Anterior cingulate cortex (tissue), 58 donors: ENCODE measurements around the gene UTF1.
"Not testable (repeated sequence)": the region's sequence is repeated elsewhere in the genome, so short reads cannot be mapped to it uniquely, and the experiment has no call there.

Source experiments
- DNase-seq, 58 donors: peaks; one replicate each; lab custom pipeline; 2025; lab: John Stamatoyannopoulos, UW

UTF1 gene

GRCh38 chr10:133207627-133208026 is 22.4 kb upstream of the UTF1 start:
- DNase-seq: no peak

GRCh38 chr10:133208466-133208865 is 21.6 kb upstream of the UTF1 start:
- no peak for DNase-seq

- no peak for DNase-seq
Observed at GRCh38 chr10:133209117-133209516, 20.9 kb upstream of the UTF1 start.

- no peak for DNase-seq
Observed at GRCh38 chr10:133209641-133210040, 20.4 kb upstream of the UTF1 start.

DNA sequence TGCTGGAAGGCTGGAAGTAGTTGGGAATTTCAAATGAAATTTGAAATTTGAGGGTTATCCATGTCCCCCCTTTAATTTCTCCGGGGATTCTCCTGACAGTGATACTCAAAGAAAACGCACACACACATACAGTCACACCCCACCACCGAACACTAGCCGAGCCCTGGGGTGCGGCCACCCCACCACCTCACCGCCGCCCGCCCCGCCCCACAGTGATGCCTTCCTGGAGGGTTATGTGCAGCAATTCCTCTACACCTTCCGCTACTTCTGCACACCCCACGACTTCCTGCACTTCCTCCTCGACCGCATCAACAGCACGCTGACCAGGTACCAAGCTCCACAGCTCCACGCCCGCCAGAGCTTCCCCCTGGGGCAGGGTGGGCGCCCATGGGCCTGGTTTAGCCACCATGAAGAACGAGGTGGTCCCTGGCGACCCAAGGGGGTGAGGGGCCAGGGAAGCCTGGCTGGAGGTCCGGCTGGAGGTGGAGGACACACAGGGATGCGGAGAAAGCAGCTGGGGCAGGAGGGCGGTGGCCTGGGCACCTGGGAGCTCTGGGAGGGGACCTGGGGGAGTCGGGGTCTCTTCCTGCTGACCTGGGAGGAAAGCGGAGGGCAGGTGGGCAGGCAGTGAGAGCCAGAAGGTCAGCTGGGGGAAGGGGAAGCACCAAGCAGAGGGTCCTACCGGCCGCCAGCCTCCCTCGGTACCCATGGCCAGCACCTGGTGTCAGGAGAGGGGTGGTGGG is 19.4 kb upstream of the UTF1 start:
- DNase-seq: no peak

DNA sequence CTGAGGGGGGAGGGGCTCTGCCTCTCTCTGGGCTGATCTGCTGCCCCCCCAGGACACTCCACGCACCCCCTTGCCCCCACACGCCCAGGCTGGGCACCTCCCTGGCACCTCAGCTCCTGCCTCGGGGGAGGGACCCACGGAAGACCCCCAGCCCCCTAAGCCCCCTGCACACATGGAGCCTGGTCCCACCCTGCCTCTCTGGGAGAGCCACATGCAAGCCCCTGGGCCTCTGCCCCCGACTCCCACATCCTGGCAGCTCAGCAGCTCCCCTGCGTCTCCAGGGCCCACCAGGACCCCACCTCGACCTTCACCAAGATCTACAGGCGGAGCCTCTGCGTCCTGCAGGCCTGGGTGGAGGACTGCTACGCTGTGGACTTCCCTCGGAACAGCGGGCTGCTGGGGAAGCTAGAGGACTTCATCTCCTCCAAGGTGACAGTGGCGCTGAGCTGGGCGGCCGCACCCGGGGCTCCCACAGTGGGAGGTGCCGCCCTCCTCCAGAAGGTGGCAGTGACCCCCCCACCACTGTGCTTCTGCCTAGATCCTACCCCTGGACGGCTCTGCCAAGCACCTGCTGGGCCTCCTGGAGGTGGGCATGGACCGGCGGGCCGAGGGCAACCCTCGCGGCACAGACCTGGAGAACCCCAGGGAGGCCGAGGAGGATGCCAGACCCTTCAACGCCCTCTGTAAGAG is 18.7 kb upstream of the UTF1 start:
- DNase-seq: no peak

DNA sequence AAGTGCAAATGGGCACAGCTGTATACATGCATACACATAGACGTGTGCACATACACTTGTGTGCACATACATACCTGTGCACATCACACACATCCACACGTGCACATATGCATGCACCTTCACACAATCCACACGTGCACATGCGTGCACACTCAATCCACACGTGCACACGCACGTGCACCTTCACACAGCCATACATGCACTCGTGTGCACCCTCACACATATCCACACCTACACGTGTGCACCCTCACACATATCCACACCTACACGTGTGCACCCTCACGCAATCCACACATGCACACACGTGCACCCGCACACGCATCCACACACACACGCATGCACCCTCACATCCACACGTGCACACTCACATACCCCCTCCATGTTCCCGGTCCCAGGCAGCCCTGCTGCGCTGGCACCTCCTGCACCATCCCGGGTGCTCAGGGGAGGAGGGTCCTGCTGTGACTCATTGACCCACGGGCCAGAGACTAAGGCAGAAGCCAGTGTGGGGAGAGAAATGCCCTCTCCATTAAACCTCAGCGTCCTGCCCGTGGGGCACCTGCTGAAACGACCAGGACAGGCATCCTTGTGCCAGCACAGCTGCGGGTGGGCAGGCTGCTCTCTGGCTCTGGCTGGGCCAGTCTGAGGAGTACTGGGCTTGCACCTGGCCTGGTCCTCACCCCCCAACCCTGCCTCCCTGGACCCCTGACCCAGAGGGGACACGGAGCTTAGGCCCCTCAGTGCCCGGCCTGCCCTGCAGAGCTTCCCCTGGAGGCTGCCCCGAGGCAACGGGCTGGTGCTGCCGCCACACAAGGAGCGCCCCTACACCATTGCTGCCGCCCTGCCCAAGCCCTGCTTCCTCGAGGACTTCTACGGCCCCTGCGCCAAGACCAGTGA is 17.8 kb upstream of the UTF1 start:
- DNase-seq: no peak

DNA sequence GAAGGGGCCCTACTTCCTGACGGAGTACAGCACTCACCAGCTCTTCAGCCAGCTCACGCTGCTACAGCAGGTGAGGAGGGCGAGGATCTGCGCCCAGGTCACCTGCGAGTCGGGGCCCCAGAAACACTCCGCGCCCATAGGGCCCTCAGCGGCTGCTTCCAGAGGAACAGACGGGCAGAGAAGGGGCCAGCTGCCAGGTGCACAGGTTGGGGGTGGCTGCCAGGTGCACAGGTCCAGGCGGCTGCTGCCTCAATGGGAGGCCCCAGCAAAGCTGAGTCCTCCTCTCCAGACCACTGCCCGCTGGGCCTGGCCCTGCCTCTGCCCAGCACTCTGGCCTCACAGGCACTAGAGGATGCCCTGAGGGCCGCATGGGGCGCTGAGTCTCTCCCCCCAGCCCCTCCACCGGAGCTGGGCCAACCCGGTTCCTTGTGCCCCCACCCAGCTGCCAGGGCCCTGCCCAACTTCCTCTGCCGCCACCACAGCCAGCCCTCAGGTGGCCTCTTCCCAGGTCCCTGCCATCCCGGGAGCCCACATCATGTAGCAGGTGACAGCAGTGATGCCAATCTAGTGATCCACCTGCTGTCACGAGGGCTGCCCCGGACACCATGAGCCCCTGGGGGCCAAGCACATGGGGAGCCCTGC is 17.0 kb upstream of the UTF1 start:
- DNase-seq: no peak

GRCh38 chr10:133213641-133214467 is 16.2 kb upstream of the UTF1 start:
- no peak for DNase-seq

DNA sequence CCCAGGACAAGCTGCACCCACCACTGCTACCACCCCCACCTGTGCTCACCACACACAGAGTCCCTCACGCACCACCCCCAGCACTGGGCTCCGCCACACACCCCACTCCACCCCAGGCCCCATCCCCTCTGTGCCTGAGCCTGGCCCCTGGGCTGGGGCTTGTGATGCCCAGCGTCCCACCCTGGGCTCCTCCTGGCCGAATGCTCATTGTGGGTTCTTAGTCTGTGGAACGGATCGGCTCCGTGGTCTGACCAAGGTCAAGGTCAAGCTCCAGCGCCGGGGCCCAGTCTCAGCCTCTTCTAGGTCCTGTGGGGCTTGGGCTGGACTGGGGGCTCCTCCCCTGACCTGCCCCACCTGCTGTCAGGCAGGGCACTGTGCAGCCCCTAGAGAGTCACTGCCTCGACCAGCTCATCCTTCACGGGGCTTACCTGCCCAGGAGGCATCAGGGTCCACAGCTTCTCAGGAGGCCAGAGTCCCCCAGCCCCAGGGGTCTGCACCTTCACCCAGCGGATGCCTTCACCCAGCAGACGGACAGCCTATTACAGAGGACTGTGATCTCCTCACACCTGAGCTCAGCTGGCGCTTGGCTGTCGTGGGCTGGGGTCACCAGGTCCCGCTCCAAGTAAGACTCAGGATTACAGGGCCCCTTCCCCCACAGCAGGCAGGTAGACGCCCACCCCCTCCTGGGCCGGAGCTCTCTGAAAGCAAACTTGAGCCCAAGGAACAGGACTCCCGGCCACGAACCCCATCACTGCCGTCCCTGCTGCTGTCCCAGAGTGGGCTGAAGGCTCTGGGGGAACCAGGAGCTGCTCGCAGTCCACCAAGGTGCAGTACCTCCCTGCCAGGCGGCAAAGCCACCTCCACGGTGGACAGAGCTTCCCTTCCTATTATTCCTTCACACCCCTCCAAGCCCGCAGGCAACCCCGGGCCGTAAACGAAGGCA is 15.3 kb upstream of the UTF1 start:
- no peak for DNase-seq

- DNase-seq: no peak
Observed at GRCh38 chr10:133215586-133215985, 14.4 kb upstream of the UTF1 start.

DNA sequence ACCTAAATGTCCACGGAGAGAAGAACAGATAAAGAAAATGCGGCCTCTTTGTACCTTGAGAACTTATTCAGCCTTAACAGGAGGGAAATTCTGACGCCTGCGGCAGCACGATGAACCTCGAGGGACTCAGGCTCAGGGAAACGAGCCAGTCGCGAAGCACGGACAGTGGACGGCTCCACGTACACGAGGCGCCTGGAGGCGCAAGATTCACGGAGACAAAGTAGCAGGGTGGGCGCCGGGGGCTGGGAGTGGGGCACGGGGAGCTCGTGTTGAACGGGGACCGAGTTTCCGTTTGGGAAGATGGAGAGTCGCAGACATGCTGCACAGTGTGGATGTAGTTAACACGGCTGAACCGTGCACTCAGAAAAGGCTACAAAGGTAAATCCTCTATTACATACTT is 13.2 kb upstream of the UTF1 start:
- no peak for DNase-seq

DNA sequence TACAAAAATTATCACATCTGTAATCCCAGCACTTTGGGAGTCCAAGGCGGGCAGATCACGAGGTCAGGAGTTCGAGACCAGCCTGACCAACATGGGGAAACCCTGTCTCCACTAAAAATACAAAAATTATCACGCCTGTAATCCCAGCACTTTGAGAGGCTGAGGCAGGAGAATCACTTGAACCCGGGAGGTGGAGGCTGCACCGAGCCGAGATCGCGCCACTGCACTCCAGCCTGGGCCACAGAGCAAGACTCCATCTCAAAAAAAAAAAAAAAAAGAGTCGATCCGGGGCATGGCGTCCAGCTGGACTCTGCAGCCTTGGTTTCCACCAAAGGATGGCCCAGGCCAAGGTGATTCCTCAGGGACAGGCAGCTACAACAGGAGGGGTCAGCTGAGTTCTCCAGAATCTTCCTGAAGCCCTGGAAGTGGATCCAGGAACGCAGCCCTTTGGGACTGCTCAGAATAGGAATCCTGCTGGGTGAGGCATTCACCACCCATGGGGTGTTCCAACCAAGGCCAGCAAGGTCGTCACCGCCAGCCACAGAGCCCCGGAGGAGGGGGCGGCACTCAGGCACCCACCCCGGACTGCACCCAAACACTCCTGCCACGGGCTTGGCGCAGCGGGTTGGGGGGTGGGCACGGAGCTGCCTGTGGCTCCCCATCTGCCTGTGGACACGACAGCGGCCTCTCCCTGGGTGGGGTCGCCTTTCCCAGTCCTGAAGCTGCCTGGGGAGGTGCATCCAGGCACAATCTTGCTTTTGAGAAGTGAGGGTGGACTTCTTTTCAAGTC is 12.0 kb upstream of the UTF1 start:
- no peak for DNase-seq

- DNase-seq: no peak
Observed at GRCh38 chr10:133218891-133219290, 11.1 kb upstream of the UTF1 start.

DNA sequence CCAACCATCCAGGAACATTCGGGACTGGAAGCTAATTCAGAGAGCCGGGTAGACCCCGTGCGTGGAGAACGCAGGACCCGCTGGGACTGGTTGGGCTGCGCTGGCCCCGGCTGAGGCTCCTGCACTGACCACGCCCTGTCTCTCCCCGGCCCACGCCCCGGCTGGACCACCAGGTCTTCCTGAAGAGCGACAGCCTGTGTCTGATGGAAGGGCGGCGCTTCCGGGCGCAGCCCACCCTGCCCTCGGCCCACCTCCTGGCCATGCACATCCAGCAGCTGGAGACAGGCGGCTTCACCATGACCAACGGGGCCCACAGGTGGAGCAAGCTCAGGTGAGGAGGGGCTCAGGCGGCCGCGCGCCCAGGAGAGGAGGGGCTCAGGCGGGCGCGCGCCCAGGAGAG is 10.2 kb upstream of the UTF1 start:
- no peak for DNase-seq

DNA sequence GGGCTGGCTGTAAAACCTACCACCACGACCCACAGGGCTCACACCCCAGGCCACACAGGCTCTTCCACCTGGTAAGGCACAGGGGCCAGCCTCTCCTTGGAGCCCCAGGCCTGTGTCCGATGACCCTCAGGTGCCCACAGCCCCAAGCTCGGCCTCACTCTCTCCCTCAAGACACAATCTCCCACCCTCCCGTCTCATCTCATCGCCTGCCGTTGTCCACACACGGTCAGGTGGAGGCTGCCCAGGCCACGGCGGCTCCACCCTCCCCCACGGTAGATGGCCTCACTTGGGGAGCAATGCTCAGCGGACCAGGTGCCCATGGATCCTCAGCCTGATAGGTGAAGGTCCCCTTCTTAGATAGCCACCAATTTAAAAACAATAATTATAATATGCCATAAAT is 8.7 kb upstream of the UTF1 start:
- DNase-seq: no peak

GRCh38 chr10:133221756-133222155 is 8.3 kb upstream of the UTF1 start:
- not testable (repeated sequence) for DNase-seq

DNA sequence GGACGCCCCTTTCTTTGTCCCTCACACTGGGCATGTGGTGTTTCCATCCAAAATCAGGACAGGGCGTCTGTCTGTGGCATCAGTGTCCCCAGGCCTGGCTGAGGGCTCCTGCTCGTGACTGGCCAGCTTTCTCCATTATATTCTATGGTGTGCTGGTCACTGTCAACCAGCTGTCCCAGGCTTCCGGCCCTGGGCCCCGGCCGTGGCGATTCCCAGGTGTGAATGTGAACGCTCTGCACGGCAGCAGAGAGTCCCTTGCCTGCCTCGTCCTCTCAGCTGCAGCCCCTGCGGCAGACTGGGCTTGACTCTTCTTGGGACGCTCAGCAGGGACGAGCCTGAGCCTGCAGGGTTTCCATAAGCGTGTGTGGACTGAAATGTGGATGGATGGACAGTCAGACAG is 5.9 kb upstream of the UTF1 start:
- no peak for DNase-seq
